T-cell (primary cell): ENCODE data around the gene RABEP2. TPM values are rescaled to one million over a fixed set of nuclear protein-coding genes. Genes with fewer than 3 reads are reported as not detected.
"Not testable (repeated sequence)": the region's sequence is repeated elsewhere in the genome, so short reads cannot be mapped to it uniquely, and the experiment has no call there.

Experiments
- ATAC-seq, 4 experiments: fragments of 200-7000 bp in 3 of 4; fragments of 150-1000 bp in 1 of 4; cut with Tn5 transposase; replicated peaks in 1 of 4; 1 replicate in 3 of 4; 2 replicates in 1 of 4; pipeline ENCODE4 v1.10.0; 2021; ENCODE audit warnings: moderate library complexity in 3 of 4, mild to moderate bottlenecking in 2 of 4, moderate number of reproducible peaks in 1 of 4
- CTCF ChIA-PET, 2 donors: fragments of 300-600 bp; sonication (Branson Sonifier 250); formaldehyde crosslinking; loops; one replicate each; lab custom pipeline; 2022; ENCODE audit warnings: antibody characterized with exemption in 2 of 2; lab: Charles Lee
- POLR2A ChIA-PET, 2 donors: fragments of 300-600 bp; sonication (Branson Sonifier 250); formaldehyde crosslinking; loops; one replicate each; lab custom pipeline; 2022; ENCODE audit warnings: antibody characterized with exemption in 2 of 2; lab: Charles Lee
- DNase-seq, 35 experiments: peaks; one replicate each; pipeline versions ENCODE4 v3.0.0 to v3.0.0-alpha.2; 2013 to 2023
- H3K27ac ChIP-seq: one replicate; pipeline ENCODE4 v1.5.1; 2013; ENCODE audit warnings: low read length
- H3K27me3 ChIP-seq, 2 experiments: replicated peaks in 1 of 2; 1 replicate in 1 of 2; 2 replicates in 1 of 2; pipeline versions ENCODE4 v1.6.1 to v1.7.0; 2013; ENCODE audit warnings: low read length in 1 of 2, mixed read lengths in 1 of 2; ENCODE audit not compliant: control insufficient read depth in 2 of 2, insufficient read depth in 2 of 2; ENCODE audit errors: extremely low read depth in 1 of 2
- H3K36me3 ChIP-seq, 2 donors: 1 replicate in 1 of 2; 2 replicates in 1 of 2; pipeline versions ENCODE4 v1.6.1 to v1.7.0; 2013; ENCODE audit warnings: low read length in 1 of 2; ENCODE audit not compliant: control insufficient read depth in 2 of 2, insufficient read depth in 1 of 2; ENCODE audit errors: extremely low read depth in 1 of 2
- H3K4me1 ChIP-seq, 2 experiments: 1 replicate in 1 of 2; 2 replicates in 1 of 2; pipeline versions ENCODE4 v1.6.1 to v1.7.0; 2013; ENCODE audit warnings: low read length in 2 of 2, mixed read lengths in 1 of 2; ENCODE audit not compliant: insufficient read depth in 2 of 2, control insufficient read depth in 1 of 2; ENCODE audit errors: extremely low read depth in 1 of 2
- H3K4me3 ChIP-seq, 2 donors: 1 replicate in 1 of 2; 2 replicates in 1 of 2; pipeline versions ENCODE4 v1.5.1 to v1.7.0; 2013; ENCODE audit warnings: mild to moderate bottlenecking in 2 of 2, low read length in 1 of 2, moderate library complexity in 1 of 2; ENCODE audit not compliant: control insufficient read depth in 1 of 2; ENCODE audit errors: extremely low read depth in 1 of 2
- H3K9me3 ChIP-seq: 2 replicates; pipeline ENCODE4 v1.7.0; 2013
- H3K27ac Mint-ChIP-seq, 2 donors: one replicate each; pipeline ENCODE4 v1.8.0; 2020 to 2021; ENCODE audit warnings: mild to moderate bottlenecking in 2 of 2, mixed read lengths in 2 of 2
- H3K27me3 Mint-ChIP-seq, 2 donors: one replicate each; pipeline ENCODE4 v1.8.0; 2021 to 2022; ENCODE audit warnings: mixed read lengths in 2 of 2
- H3K36me3 Mint-ChIP-seq: one replicate; pipeline ENCODE4 v1.8.0; 2021; ENCODE audit warnings: mixed read lengths
- H3K4me1 Mint-ChIP-seq, 3 donors: one replicate each; pipeline ENCODE4 v1.8.0; 2020 to 2022; ENCODE audit warnings: mixed read lengths in 3 of 3, mild to moderate bottlenecking in 1 of 3
- H3K4me3 Mint-ChIP-seq, 3 donors: one replicate each; pipeline ENCODE4 v1.8.0; 2020 to 2022; ENCODE audit warnings: mild to moderate bottlenecking in 3 of 3, mixed read lengths in 3 of 3, moderate library complexity in 3 of 3
- H3K9me3 Mint-ChIP-seq, 3 donors: one replicate each; pipeline ENCODE4 v1.8.0; 2020 to 2022; ENCODE audit warnings: mixed read lengths in 3 of 3
- WGBS: methylation state at CpG from one replicate; pipeline ENCODE4 v1.1.5; 2013; ENCODE audit warnings: missing lambda C conversion rate; ENCODE audit not compliant: insufficient coverage; 5-methylcytosine and 5-hydroxymethylcytosine counted together
- total RNA-seq, 35 experiments: library from RNA in 6 of 35; stranded (reverse) in 6 of 35; fragments of 120-200 nt in 1 of 35; gene quantifications; one replicate each; pipeline versions ENCODE4 v1.2.1 to v1.2.4 and lab custom pipeline; 2013 to 2026

RABEP2 gene
- total RNA-seq, 5 donors from 2014 or later (not counting 1 experiment from before 2014, with no cell fraction given) = 26.9 to 35.5 (median 33.5) TPM

DNA sequence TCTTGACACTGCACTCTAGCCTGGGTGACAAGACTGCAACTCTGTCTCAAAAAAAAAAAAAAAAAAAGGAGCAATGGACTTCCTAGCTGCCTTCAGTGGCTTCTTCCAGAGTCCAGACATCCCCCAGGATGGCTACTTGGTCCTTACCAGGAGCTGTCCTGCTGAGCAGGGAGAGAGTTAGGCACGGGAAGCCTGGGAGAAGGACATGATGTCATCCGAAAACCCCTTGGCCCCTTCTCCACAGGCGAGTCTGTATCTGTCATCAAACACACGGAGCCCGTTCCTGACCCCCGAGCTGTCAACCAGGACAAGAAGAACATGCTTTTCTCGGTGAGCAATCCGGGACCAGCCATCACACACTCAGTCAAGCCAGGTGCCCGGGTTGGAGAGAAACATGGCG is 38.1 kb downstream of the RABEP2 start:
- Histone ChIP-seq H3K4me3 (no peak overlapping the region), H3K4me1 (no peaks in the 10 kb centered on the region), H3K27ac (no peak overlapping the region), H3K27me3 (no peaks in the 10 kb centered on the region), H3K36me3 (no peaks in the 10 kb centered on the region), H3K9me3 (no peaks in the 10 kb centered on the region)
- no peak for DNase-seq
- 82% methylated on average over 6 of the region's 10 CpGs for WGBS
- ATAC-seq = no peak
- Mint-ChIP-seq H3K9me3 (no peaks in the 10 kb centered on the region), H3K36me3 (no peaks in the 10 kb centered on the region), H3K27ac (no peak overlapping the region), H3K4me3 (no peak overlapping the region), H3K27me3 (peaks cover 0 to 3% of the 10 kb centered on the region in 2 donors), H3K4me1 (no peaks in the 10 kb centered on the region)
- POLR2A ChIA-PET = interaction anchor here in 1 of 2 donors (0.6 kb wide), 1 partner anchor 1933 kb away, joined by 3 read pairs; no protein-coding TSS in a partner anchor
- CTCF ChIA-PET = interaction anchor here (0.6 to 1.1 kb wide), 4 partner anchors 23 to 343 kb away, joined by 3 to 5 read pairs (median 4); no protein-coding TSS in a partner anchor

- ATAC-seq (no peak), DNase-seq (no peak)
- Mint-ChIP-seq H3K36me3 (no peaks in the 10 kb centered on the region), H3K9me3 (no peaks in the 10 kb centered on the region), H3K4me3 (no peak overlapping the region), H3K4me1 (peaks cover 5 to 12% (median 6%) of the 10 kb centered on the region in 3 donors), H3K27ac (no peak overlapping the region), H3K27me3 (peaks cover 7% of the 10 kb centered on the region in 2 donors)
- H3K36me3 ChIP-seq = no peaks in the 10 kb centered on the region
- H3K27me3 ChIP-seq = peaks cover 0 to 11% of the 10 kb centered on the region in 2 experiments
- H3K9me3 ChIP-seq = no peaks in the 10 kb centered on the region
- no peak overlapping the region for H3K27ac ChIP-seq
- no peak overlapping the region for H3K4me3 ChIP-seq
- WGBS = 92% methylated on average over 4 of the region's 6 CpGs
- POLR2A ChIA-PET = no interaction called here
- CTCF ChIA-PET = no interaction called here
- peaks cover 2 to 15% of the 10 kb centered on the region in 2 experiments for H3K4me1 ChIP-seq
Observed at GRCh38 chr16:28884045-28884444, 41.0 kb downstream of the RABEP2 start.

GRCh38 chr16:28883221-28883996 is 41.6 kb downstream of the RABEP2 start:
- WGBS = 84% methylated on average over 17 of the region's 25 CpGs
- Mint-ChIP-seq H3K9me3 (no peaks in the 10 kb centered on the region), H3K4me3 (no peak overlapping the region), H3K27me3 (peaks cover 7% of the 10 kb centered on the region in 2 donors), H3K36me3 (no peaks in the 10 kb centered on the region), H3K4me1 (peaks cover 5 to 16% (median 6%) of the 10 kb centered on the region in 3 donors), H3K27ac (no peak overlapping the region)
- H3K27me3 ChIP-seq = peaks cover 0 to 11% of the 10 kb centered on the region in 2 experiments
- no peak overlapping the region for H3K4me3 ChIP-seq
- no peak for DNase-seq
- H3K27ac ChIP-seq = no peak overlapping the region
- no peaks in the 10 kb centered on the region for H3K9me3 ChIP-seq
- no peak for ATAC-seq
- peaks cover 2 to 20% of the 10 kb centered on the region in 2 experiments for H3K4me1 ChIP-seq
- no peaks in the 10 kb centered on the region for H3K36me3 ChIP-seq
- CTCF ChIA-PET = no interaction called here
- POLR2A ChIA-PET = no interaction called here

DNA sequence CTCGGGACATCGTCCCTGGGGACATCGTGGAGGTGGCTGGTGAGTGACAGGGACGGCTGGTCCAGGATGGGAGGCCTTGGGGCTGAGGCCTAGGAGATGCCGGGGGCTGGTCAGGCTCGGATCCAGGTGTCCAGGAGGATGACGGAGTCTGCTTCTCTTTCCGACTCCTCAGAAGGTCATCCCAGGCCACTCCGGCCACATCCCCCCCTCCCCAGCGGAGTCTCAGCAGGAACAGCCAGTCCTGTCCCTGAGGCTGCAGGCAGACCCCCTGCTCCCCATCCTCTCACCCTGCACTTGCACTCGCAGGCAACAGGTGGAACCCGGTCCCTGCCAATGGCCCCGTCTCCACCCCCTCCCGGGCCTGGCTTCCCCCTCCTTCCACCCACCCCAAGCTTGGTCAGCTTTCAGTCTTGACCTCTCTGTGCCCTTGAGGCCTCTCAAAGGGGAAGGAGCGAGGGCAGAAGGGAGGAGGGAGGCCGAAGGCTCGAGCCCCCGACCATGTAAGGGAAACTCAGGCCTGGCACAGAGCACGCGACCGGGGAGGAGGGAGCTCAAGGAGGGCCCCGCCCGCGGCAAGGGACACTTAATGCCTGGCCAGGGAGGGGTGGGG is 42.4 kb downstream of the RABEP2 start:
- Mint-ChIP-seq H3K27me3 (peaks cover 7% of the 10 kb centered on the region in 2 donors), H3K4me1 (peaks cover 5 to 16% (median 6%) of the 10 kb centered on the region in 3 donors), H3K27ac (no peak overlapping the region), H3K4me3 (no peak overlapping the region), H3K36me3 (no peaks in the 10 kb centered on the region), H3K9me3 (no peaks in the 10 kb centered on the region)
- Histone ChIP-seq H3K4me3 (no peak overlapping the region), H3K27me3 (peaks cover 0 to 13% of the 10 kb centered on the region in 2 experiments), H3K27ac (no peak overlapping the region), H3K36me3 (no peaks in the 10 kb centered on the region), H3K9me3 (no peaks in the 10 kb centered on the region), H3K4me1 (peaks cover 2 to 20% of the 10 kb centered on the region in 2 experiments)
- ATAC-seq (no peak), DNase-seq (no peak)
- 79% methylated on average over 17 of the region's 24 CpGs for WGBS
- POLR2A ChIA-PET = no interaction called here
- CTCF ChIA-PET = no interaction called here

- CTCF ChIA-PET, ATAC-seq, H3K27ac Mint-ChIP-seq, H3K9me3 ChIP-seq, H3K36me3 ChIP-seq, H3K27me3 Mint-ChIP-seq, H3K4me3 ChIP-seq, H3K27ac ChIP-seq, H3K9me3 Mint-ChIP-seq, POLR2A ChIA-PET, DNase-seq, H3K36me3 Mint-ChIP-seq: not testable (repeated sequence)
- 100% methylated on average over 1 of the region's 4 CpGs for WGBS
- H3K4me3 Mint-ChIP-seq = peak overlapping the region; percentile 75 to 87 (median 85)
- H3K4me1 ChIP-seq = peaks cover 2 to 20% of the 10 kb centered on the region in 2 experiments
- peaks cover 0 to 13% of the 10 kb centered on the region in 2 experiments for H3K27me3 ChIP-seq
- peaks cover 5 to 16% (median 6%) of the 10 kb centered on the region in 3 donors for H3K4me1 Mint-ChIP-seq
Observed at GRCh38 chr16:28881565-28881964, 43.5 kb downstream of the RABEP2 start.

DNA sequence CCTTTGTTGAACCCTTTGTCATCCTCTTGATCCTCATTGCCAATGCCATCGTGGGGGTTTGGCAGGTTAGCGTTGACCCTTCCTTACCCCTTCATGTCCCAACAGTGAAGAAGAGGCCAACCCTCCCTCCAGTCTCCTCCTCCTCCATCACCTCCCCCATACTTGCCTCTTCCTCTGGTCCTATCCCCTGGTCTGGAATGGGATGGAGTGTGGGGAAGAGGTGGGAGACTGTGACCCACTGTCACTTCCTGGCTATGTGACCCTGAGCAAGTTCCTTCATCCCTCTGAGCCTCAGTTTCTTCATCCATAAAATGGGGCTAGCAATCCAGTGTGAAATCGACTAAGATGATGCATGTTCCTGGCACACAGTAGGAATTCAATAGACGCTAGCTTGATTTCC is 44.1 kb downstream of the RABEP2 start:
- Histone ChIP-seq H3K27me3 (peaks cover 0 to 13% of the 10 kb centered on the region in 2 experiments), H3K9me3 (no peaks in the 10 kb centered on the region), H3K4me3 (no peak overlapping the region), H3K4me1 (peaks cover 2 to 20% of the 10 kb centered on the region in 2 experiments), H3K36me3 (no peaks in the 10 kb centered on the region), H3K27ac (no peak overlapping the region)
- Mint-ChIP-seq H3K36me3 (no peaks in the 10 kb centered on the region), H3K4me1 (peaks cover 5 to 16% (median 6%) of the 10 kb centered on the region in 3 donors), H3K4me3 (peak overlapping the region; percentile 75 to 87 (median 85)), H3K9me3 (no peaks in the 10 kb centered on the region), H3K27me3 (peaks cover 7% of the 10 kb centered on the region in 2 donors), H3K27ac (no peak overlapping the region)
- CTCF ChIA-PET = interaction anchor here in 1 of 2 donors (0.6 kb wide), 1 partner anchor 132 kb away, joined by 5 read pairs; no protein-coding TSS in a partner anchor
- POLR2A ChIA-PET = no interaction called here
- no peak for DNase-seq
- no CpG with 5 or more reads among the region's 4 CpGs for WGBS
- ATAC-seq = no peak
